Mesothelial cell of epicardium (in vitro differentiated cells): ENCODE results near the gene PPY. TPM values are rescaled to one million over a fixed set of nuclear protein-coding genes. Genes with fewer than 3 reads are reported as not detected.
"Not testable (repeated sequence)": the region's sequence is repeated elsewhere in the genome, so short reads cannot be mapped to it uniquely, and the experiment has no call there.

Experiments
- DNase-seq, 2 experiments: peaks; one replicate each; pipeline ENCODE4 v3.0.0; 2021; ENCODE audit warnings: low spot score in 2 of 2; ENCODE audit not compliant: unreplicated experiment in 2 of 2
- H3K27ac Mint-ChIP-seq: 2 replicates; pipeline ENCODE4 v1.8.0; 2021; ENCODE audit warnings: mixed read lengths
- H3K27me3 Mint-ChIP-seq: 2 replicates; pipeline ENCODE4 v1.8.0; 2021; ENCODE audit warnings: low read depth, mixed read lengths
- H3K36me3 Mint-ChIP-seq: 2 replicates; pipeline ENCODE4 v1.8.0; 2021; ENCODE audit warnings: mixed read lengths
- H3K4me1 Mint-ChIP-seq: 2 replicates; pipeline ENCODE4 v1.8.0; 2021; ENCODE audit warnings: mixed read lengths
- H3K4me3 Mint-ChIP-seq: 2 replicates; pipeline ENCODE4 v1.8.0; 2021; ENCODE audit warnings: mild to moderate bottlenecking, moderate library complexity, mixed read lengths
- H3K9me3 Mint-ChIP-seq: 2 replicates; pipeline ENCODE4 v1.8.0; 2021; ENCODE audit warnings: mixed read lengths
- total RNA-seq: library from RNA; stranded (reverse); gene quantifications from 3 replicates; pipeline ENCODE4 v1.2.1, GENCODE V29; 2021
- TF ChIP-seq, protein P1 (sequence below): fragments of 200-600 bp; sonication (generic); IDR thresholded peaks from one replicate; pipeline ENCODE4 v1.5.0; 2021; ENCODE audit warnings: antibody characterized with exemption; ENCODE audit not compliant: unreplicated experiment

The PPY gene
- total RNA-seq, 1 donor from 2014 or later = not detected

DNA sequence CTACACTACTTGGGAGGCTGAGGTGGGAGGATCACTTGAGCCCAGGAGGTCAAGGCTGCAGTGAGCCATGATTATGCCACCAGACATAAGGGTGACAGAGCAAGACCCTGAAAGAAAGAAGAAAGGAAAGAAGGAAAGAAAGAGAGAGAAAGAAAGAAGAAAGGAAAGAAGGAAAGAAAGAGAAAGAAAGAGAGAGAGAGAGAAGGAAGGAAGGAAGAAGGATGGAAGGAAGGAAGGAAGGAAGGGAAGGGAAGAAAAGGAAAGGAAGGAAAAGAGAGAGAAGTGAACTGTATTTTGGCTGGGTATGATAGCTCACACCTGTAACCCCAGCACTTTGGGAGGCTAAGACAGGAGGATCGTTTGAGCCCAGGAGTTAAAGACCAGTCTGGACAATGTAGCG is 35.8 kb upstream of the PPY start:
- Mint-ChIP-seq H3K27ac (no peak overlapping the region), H3K9me3 (no peaks in the 10 kb centered on the region), H3K36me3 (no peaks in the 10 kb centered on the region), H3K4me3 (no peak overlapping the region), H3K4me1 (no peaks in the 10 kb centered on the region), H3K27me3 (peaks cover 84% of the 10 kb centered on the region)
- TF ChIP-seq, protein P1, sequence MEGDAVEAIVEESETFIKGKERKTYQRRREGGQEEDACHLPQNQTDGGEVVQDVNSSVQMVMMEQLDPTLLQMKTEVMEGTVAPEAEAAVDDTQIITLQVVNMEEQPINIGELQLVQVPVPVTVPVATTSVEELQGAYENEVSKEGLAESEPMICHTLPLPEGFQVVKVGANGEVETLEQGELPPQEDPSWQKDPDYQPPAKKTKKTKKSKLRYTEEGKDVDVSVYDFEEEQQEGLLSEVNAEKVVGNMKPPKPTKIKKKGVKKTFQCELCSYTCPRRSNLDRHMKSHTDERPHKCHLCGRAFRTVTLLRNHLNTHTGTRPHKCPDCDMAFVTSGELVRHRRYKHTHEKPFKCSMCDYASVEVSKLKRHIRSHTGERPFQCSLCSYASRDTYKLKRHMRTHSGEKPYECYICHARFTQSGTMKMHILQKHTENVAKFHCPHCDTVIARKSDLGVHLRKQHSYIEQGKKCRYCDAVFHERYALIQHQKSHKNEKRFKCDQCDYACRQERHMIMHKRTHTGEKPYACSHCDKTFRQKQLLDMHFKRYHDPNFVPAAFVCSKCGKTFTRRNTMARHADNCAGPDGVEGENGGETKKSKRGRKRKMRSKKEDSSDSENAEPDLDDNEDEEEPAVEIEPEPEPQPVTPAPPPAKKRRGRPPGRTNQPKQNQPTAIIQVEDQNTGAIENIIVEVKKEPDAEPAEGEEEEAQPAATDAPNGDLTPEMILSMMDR = no peak
- DNase-seq = no peak

DNA sequence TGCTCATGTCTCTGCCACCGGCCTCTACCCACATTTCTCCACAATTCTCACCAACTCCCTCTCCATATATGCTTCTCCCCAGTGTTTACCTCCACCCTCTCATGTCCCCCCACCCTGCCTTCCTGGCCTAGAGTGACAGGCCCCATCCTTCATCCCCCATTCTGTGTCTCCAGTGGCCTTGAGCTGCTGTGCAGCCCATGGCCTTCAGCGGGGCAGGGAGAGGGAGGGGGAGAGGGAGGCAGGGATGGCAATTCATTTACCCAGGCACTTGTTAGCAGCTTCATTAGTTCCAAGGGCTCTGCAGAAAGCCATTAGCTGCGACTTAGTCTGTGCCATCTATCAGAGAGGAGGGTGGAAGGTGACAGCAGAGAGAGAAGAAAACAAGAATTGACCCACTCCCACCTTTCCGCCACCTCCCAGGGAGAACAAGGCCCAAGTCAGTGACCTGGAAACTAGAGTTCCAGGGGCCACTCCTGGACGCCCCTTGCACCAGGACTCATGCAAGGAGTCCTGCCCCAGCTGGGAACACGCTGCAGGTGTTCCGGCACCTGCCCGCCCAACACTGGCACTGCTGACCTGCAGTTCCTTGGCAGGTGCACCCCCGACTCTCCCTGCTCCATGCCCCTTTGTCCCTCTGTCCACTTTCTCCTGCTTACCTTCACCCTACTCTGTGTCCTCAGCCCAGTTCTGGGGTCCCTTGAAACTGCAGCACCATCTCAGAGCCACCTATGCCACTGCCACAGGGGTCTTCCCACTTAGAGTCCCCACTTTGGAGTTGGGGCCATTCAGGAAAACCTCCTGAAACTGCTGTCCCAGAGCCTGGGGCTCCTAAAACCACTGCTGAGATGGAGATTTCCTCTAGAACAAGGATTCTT is 34.9 kb upstream of the PPY start:
- H3K4me3 Mint-ChIP-seq = no peak overlapping the region
- DNase-seq = no peak
- H3K9me3 Mint-ChIP-seq = no peaks in the 10 kb centered on the region
- TF ChIP-seq, protein P1 = no peak
- H3K4me1 Mint-ChIP-seq = no peaks in the 10 kb centered on the region
- H3K27ac Mint-ChIP-seq = no peak overlapping the region
- peaks cover 75% of the 10 kb centered on the region for H3K27me3 Mint-ChIP-seq
- H3K36me3 Mint-ChIP-seq = no peaks in the 10 kb centered on the region

DNA sequence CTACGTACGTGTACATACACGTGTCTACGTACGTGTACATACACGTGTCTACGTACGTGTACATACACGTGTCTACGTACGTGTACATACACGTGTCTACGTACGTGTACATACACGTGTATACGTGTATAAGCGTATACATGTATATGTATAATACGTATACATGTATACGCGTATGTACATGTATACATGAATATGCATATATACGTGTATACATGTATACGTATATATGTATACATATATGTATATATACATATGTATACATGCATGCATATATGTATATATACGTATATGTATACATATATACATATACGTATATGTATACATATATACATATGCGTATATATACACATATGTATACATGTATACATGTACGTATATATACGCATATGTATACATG is 33.6 kb upstream of the PPY start:
- H3K9me3 Mint-ChIP-seq = no peaks in the 10 kb centered on the region
- no peak for DNase-seq
- no peaks in the 10 kb centered on the region for H3K36me3 Mint-ChIP-seq
- TF ChIP-seq, protein P1 = no peak
- no peak overlapping the region for H3K27ac Mint-ChIP-seq
- peaks cover 70% of the 10 kb centered on the region for H3K27me3 Mint-ChIP-seq
- no peak overlapping the region for H3K4me3 Mint-ChIP-seq
- no peaks in the 10 kb centered on the region for H3K4me1 Mint-ChIP-seq

DNA sequence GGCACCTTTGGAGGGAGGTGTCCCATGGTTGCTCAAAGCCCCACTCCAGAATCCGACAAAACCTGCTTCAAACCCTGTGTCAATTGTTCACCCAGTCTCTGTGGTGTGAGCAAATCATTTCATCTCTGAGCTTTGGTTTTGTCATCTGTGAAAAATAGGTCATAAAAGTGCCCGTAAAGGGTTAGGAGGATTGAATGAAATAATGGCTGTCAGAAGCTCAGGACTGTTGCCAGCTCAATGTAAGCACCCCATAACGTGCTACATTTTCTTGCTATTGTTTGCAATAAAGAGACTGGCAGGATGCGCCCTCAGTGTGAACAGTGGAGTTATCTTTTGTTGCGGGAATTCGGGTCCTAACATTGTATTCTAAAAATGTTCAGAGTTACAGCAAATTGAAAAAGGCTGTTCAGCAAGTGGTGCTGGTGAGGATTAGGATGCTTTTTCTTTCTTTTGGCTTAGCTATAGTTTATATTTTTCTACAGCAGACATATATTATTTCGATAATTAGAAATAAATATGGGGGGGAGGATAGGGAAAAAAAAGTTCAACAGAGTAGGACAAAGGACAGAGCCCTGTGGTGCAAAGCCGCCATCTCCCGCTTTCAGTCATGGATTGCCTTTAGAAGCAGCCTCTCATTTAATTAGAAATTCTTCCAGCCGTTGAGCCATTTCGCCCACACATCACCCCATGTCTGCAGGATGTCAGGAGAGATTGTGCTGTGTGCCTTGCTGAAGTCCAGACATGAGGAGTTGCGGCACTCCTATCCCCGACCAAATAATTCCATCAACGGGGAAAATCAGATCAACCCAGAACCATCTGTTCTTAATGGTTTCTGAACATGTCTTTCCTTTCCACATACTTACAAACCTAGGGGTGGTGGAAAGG is 32.3 kb upstream of the PPY start:
- H3K4me3 Mint-ChIP-seq = no peak overlapping the region
- TF ChIP-seq, protein P1 = no peak
- H3K27ac Mint-ChIP-seq = no peak overlapping the region
- H3K27me3 Mint-ChIP-seq = peaks cover 63% of the 10 kb centered on the region
- H3K36me3 Mint-ChIP-seq = no peaks in the 10 kb centered on the region
- no peaks in the 10 kb centered on the region for H3K4me1 Mint-ChIP-seq
- no peak for DNase-seq
- no peaks in the 10 kb centered on the region for H3K9me3 Mint-ChIP-seq

- DNase-seq, H3K4me3 Mint-ChIP-seq, H3K27ac Mint-ChIP-seq, H3K36me3 Mint-ChIP-seq, H3K9me3 Mint-ChIP-seq, H3K4me1 Mint-ChIP-seq: not testable (repeated sequence)
- H3K27me3 Mint-ChIP-seq = peaks cover 53% of the 10 kb centered on the region
Observed at GRCh38 chr17:43972444-43973212, 30.4 kb upstream of the PPY start.

DNA sequence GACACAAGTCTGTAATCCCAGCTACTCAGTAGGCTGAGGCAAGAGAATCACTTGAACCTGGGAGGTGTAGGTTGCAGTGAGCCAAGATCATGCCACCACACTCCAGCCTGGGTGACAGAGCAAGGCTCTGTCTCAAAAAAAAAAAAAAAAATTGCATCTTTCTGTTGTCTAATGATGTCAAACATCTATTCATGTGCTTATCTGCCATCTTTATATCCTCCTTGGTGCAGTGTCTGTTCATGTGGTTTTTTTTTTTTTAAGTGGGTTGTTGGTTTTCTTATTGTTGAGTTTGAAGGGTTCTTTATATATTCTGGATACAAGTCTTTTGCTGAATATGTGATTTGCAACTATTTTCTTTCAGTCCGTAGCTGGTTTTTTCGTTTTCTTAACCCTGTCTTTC is 29.2 kb upstream of the PPY start:
- peaks cover 47% of the 10 kb centered on the region for H3K27me3 Mint-ChIP-seq
- not testable (repeated sequence) for H3K36me3 Mint-ChIP-seq, H3K27ac Mint-ChIP-seq, DNase-seq, H3K9me3 Mint-ChIP-seq, H3K4me3 Mint-ChIP-seq, H3K4me1 Mint-ChIP-seq
